Left ventricle myocardium inferior (tissue), 1 donor: ENCODE results near the gene NEDD4L. TPM values are rescaled to one million over a fixed set of nuclear protein-coding genes. Genes with fewer than 3 reads are reported as not detected.

Source experiments
- DNase-seq: peaks from one replicate; pipeline ENCODE4 v3.0.0-alpha.2; 2020
- H3K27ac ChIP-seq: fragments of 200-600 bp; replicated peaks from 2 replicates; pipeline ENCODE4 v1.8.0; 2021
- H3K27me3 ChIP-seq: fragments of 200-600 bp; 2 replicates; pipeline ENCODE4 v1.8.0; 2021; ENCODE audit warnings: low read depth
- H3K36me3 ChIP-seq: fragments of 200-600 bp; 2 replicates; pipeline ENCODE4 v1.8.0; 2021
- H3K4me1 ChIP-seq: fragments of 200-600 bp; 2 replicates; pipeline ENCODE4 v1.8.0; 2021
- H3K4me3 ChIP-seq: fragments of 200-600 bp; 2 replicates; pipeline ENCODE4 v1.8.0; 2021; ENCODE audit warnings: mild to moderate bottlenecking, moderate library complexity
- H3K9me3 ChIP-seq: fragments of 200-600 bp; replicated peaks from 2 replicates; pipeline ENCODE4 v1.8.0; 2021
- intact Hi-C: fragments of 100-400 bp; cut with micrococcal nuclease; formaldehyde crosslinking; loops from one replicate; pipeline ENCODE4 v1.11.0; 2022
- total RNA-seq: library from RNA; stranded (reverse); fragmentation: NEBNext Ultra II Directional; extraction: Animal tissue kit (Norgen Biotek cat#: 25700); gene quantifications from one replicate; pipeline ENCODE4 v1.2.1, GENCODE V29; 2021
- TF ChIP-seq, protein P1 (sequence below): fragments of 200-600 bp; IDR thresholded peaks from 2 replicates; pipeline ENCODE4 v1.8.0; 2021; ENCODE audit warnings: antibody characterized with exemption, mild to moderate bottlenecking, borderline replicate concordance
- donor health status: DM: no; HTN: yes; CAD: no; lungs with severe emphysema.

Gene NEDD4L
- total RNA-seq, 1 donor from 2014 or later, result 45.8 TPM

DNA sequence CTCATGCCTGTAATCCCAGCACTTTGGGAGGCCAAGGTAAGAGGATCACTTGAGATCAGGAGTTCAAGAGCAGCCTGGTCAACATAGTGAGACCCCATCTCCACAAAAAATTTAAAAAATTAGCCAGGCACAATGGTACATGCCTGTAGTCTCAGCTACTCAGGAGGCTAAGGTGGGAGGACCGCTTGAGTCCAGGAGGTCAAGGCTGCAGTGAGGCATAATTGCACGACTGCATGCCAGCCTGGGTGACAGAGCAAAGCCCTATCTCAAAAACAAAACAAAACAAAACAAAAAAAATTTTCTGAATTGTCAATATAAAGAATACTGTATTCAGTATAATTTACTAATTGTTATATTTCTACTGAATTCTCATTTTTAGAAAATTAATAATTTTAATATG lies 20.9 kb upstream of the NEDD4L start:
- no peaks in the 10 kb centered on the region for H3K36me3 ChIP-seq
- intact Hi-C loops, result no loop called here
- DNase-seq, result no peak
- no peak overlapping the region for H3K4me3 ChIP-seq
- no peak overlapping the region for H3K27ac ChIP-seq
- no peaks in the 10 kb centered on the region for H3K27me3 ChIP-seq
- TF ChIP-seq, protein P1, sequence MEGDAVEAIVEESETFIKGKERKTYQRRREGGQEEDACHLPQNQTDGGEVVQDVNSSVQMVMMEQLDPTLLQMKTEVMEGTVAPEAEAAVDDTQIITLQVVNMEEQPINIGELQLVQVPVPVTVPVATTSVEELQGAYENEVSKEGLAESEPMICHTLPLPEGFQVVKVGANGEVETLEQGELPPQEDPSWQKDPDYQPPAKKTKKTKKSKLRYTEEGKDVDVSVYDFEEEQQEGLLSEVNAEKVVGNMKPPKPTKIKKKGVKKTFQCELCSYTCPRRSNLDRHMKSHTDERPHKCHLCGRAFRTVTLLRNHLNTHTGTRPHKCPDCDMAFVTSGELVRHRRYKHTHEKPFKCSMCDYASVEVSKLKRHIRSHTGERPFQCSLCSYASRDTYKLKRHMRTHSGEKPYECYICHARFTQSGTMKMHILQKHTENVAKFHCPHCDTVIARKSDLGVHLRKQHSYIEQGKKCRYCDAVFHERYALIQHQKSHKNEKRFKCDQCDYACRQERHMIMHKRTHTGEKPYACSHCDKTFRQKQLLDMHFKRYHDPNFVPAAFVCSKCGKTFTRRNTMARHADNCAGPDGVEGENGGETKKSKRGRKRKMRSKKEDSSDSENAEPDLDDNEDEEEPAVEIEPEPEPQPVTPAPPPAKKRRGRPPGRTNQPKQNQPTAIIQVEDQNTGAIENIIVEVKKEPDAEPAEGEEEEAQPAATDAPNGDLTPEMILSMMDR, result no peak
- H3K4me1 ChIP-seq, result no peaks in the 10 kb centered on the region
- no peaks in the 10 kb centered on the region for H3K9me3 ChIP-seq

DNA sequence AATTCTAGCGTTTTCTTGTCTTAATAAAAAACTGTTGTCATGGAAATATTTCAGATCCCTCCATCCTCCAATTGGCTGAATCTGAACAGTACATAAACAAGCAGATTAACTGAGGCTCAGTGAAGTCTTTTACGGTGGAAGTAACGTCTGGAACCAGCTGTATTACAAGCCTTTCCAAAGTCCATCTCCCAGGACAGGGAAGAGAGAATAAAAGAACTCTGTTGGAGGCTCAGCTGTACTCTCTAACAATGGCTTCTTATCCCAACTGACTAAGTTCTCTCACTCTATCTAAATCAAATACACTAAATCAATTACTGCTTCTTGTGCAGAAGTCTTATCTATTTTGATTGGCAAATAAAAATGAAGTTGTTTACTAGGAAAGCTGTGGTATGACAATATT lies 19.9 kb upstream of the NEDD4L start:
- no peak overlapping the region for H3K4me3 ChIP-seq
- peaks cover 8% of the 10 kb centered on the region for H3K27me3 ChIP-seq
- H3K9me3 ChIP-seq, result no peaks in the 10 kb centered on the region
- TF ChIP-seq, protein P1, result no peak
- no peaks in the 10 kb centered on the region for H3K36me3 ChIP-seq
- DNase-seq, result no peak
- intact Hi-C loops, result no loop called here
- no peak overlapping the region for H3K27ac ChIP-seq
- H3K4me1 ChIP-seq, result no peaks in the 10 kb centered on the region

DNA sequence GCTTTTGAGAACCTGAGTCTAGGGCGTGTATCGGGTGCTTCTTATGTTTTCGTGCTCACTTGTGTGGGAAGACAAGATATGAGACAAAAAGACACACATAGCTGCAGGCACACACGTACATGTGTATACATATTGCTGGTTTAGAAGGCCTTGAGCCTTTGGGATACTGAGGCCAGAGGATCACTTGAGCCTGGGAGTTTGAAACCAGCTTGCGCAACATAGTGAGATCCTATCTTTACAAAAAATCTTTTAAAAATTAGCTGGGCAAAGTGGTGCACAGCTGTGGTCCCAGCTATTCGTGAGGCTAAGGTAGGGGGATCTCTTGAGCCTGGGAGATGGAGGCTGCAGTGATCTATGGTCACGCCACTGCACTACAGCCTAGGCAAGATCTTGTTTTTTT lies 18.8 kb upstream of the NEDD4L start:
- TF ChIP-seq, protein P1, result no peak
- Histone ChIP-seq H3K9me3 (no peaks in the 10 kb centered on the region), H3K4me3 (no peak overlapping the region), H3K27ac (no peak overlapping the region), H3K4me1 (no peaks in the 10 kb centered on the region), H3K36me3 (no peaks in the 10 kb centered on the region), H3K27me3 (peaks cover 17% of the 10 kb centered on the region)
- no peak for DNase-seq
- intact Hi-C loops, result no loop called here

DNA sequence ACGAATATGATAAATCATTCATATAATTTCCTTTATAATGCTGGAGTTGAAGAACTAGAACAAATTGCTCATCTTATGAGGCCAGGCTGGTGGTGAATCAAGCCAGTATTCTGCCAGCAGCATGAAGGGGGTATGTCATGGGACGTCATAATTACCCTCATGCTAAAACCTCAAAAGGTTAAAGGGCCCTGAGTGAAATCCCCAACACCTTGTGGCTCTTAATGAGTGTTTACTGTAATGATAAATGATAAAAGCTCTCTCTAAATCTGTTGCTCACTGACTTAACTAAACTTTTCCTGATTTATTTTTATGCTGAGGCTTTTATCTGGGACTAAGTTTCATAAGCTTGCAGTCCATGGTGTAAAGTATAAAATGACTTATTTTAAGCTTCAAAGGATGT lies 18.3 kb upstream of the NEDD4L start:
- TF ChIP-seq, protein P1, result no peak
- H3K36me3 ChIP-seq, result no peaks in the 10 kb centered on the region
- no peaks in the 10 kb centered on the region for H3K4me1 ChIP-seq
- no peaks in the 10 kb centered on the region for H3K9me3 ChIP-seq
- DNase-seq, result no peak
- intact Hi-C loops, result no loop called here
- no peak overlapping the region for H3K4me3 ChIP-seq
- no peak overlapping the region for H3K27ac ChIP-seq
- H3K27me3 ChIP-seq, result peaks cover 22% of the 10 kb centered on the region

DNA sequence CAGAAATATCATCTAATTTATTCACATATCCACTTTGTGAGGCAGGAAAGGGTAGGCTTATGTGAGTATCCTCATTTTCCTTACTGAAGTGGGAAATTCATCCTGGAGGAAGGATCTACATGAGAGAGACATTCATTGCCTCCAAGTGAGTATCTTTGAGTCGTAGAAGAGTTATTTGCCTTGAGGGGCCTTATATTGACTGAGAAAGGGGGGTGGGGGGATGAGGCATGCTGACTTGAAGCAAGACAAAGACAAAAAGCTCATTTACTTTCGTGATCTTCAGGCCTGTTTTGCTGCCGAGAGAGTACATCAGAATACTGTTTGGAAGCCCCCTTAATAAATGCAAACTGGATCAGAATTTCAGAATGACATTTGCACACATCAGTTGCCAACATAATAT lies 17.6 kb upstream of the NEDD4L start:
- Histone ChIP-seq H3K27me3 (peaks cover 27% of the 10 kb centered on the region), H3K4me3 (no peak overlapping the region), H3K27ac (no peak overlapping the region), H3K4me1 (no peaks in the 10 kb centered on the region), H3K9me3 (no peaks in the 10 kb centered on the region), H3K36me3 (no peaks in the 10 kb centered on the region)
- intact Hi-C loops, result no loop called here
- TF ChIP-seq, protein P1, result no peak
- DNase-seq, result no peak

DNA sequence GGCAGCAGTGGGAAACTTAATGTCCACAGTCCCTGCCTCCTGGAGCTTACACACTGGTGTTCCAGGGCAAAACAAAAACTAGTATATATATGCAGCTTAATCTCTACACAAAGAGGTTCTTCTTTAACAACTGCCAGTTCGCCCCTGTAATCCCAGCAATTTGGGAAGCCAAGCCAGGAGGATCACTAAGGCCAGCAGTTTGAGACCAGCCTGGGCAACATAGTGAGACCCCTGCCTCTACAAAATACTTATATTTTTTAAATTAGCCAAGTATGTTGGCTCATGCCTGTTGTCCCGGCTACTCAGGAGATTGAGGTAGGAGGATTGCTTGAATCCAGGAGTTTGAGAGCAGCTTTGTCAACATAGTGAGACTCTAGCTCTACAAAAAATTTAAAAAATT lies 17.2 kb upstream of the NEDD4L start:
- DNase-seq, result no peak
- H3K4me3 ChIP-seq, result no peak overlapping the region
- peaks cover 30% of the 10 kb centered on the region for H3K27me3 ChIP-seq
- H3K27ac ChIP-seq, result no peak overlapping the region
- no peaks in the 10 kb centered on the region for H3K9me3 ChIP-seq
- no peaks in the 10 kb centered on the region for H3K4me1 ChIP-seq
- TF ChIP-seq, protein P1, result no peak
- intact Hi-C loops, result no loop called here
- no peaks in the 10 kb centered on the region for H3K36me3 ChIP-seq
